Measurements from ENCODE around the gene SYNJ2.

Gene SYNJ2

DNA sequence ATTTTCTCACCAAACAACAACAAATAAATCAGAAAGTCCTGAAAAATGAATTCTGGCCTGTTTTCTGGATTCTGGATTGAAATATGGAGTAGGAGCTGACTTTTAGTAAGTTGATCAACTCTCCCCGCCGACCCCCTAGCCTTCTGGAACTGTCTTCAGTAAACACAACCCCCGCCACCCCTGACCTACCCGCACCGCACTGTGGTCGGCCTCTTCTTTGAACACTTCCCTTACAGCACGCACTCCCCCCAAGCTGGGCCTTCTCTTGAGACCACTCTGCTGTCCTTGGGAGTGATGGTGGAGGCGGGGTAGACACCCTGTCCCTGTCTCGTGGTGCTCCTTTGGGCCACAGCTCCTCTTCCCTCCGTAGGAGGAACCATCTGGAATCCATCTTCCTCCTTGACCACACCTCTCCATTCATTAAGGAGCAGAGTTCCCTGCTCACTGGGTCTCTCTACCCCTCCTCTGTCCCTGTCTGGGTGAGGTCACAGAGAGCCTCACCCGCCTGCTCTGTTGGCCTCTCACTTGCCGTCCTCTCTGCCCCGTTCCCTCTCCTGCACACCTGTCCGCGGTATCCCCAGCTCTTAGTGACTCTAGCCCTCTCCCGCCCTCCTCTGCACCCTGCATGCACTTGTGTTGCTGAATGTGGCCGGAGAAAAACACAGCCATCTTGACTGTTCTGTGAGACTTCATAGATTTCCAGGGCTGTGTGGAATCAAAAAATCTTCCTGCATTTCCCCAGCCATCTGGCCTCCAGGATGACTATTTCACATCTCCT, 19.1 kb downstream of the SYNJ2 start:
- TF ChIP-seq EZH2 (IDR thresholded peaks at IDR 0.05; ENCODE audit: borderline replicate concordance, low read length): no peak
- TF ChIP-seq, protein P1, sequence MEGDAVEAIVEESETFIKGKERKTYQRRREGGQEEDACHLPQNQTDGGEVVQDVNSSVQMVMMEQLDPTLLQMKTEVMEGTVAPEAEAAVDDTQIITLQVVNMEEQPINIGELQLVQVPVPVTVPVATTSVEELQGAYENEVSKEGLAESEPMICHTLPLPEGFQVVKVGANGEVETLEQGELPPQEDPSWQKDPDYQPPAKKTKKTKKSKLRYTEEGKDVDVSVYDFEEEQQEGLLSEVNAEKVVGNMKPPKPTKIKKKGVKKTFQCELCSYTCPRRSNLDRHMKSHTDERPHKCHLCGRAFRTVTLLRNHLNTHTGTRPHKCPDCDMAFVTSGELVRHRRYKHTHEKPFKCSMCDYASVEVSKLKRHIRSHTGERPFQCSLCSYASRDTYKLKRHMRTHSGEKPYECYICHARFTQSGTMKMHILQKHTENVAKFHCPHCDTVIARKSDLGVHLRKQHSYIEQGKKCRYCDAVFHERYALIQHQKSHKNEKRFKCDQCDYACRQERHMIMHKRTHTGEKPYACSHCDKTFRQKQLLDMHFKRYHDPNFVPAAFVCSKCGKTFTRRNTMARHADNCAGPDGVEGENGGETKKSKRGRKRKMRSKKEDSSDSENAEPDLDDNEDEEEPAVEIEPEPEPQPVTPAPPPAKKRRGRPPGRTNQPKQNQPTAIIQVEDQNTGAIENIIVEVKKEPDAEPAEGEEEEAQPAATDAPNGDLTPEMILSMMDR (IDR thresholded peaks at IDR 0.05; ENCODE audit: low read length): no peak
- no peak overlapping the region for H3K4me3 ChIP-seq (ENCODE audit: low read depth, low read length, poor library complexity, severe bottlenecking)
- no peaks in the 10 kb centered on the region for H3K79me2 ChIP-seq (ENCODE audit: insufficient read depth, low read length)
- H2AFZ ChIP-seq (ENCODE audit: low read length): no peak overlapping the region
- H3K36me3 ChIP-seq (ENCODE audit: insufficient read depth, low read length): no peaks in the 10 kb centered on the region
- no peaks in the 10 kb centered on the region for H3K27me3 ChIP-seq (ENCODE audit: insufficient read depth, low read length)
- no peak overlapping the region for H3K4me2 ChIP-seq (ENCODE audit: low read length)
- no peak overlapping the region for H3K9ac ChIP-seq (ENCODE audit: low read length)
- H4K20me1 ChIP-seq (ENCODE audit: insufficient read depth, low read length): no peaks in the 10 kb centered on the region
- no peaks in the 10 kb centered on the region for H3K9me3 ChIP-seq (ENCODE audit: low read length)
- H3F3A ChIP-seq (ENCODE audit: insufficient read depth, low read length): no peaks in the 10 kb centered on the region
- no peak overlapping the region for H3K27ac ChIP-seq (ENCODE audit: low read depth, low read length, poor library complexity, severe bottlenecking)
- H3K9me2 ChIP-seq (ENCODE audit: low read depth, low read length): no peaks in the 10 kb centered on the region
- no peaks in the 10 kb centered on the region for H3K4me1 ChIP-seq (ENCODE audit: insufficient read depth, low read length, severe bottlenecking)

DNA sequence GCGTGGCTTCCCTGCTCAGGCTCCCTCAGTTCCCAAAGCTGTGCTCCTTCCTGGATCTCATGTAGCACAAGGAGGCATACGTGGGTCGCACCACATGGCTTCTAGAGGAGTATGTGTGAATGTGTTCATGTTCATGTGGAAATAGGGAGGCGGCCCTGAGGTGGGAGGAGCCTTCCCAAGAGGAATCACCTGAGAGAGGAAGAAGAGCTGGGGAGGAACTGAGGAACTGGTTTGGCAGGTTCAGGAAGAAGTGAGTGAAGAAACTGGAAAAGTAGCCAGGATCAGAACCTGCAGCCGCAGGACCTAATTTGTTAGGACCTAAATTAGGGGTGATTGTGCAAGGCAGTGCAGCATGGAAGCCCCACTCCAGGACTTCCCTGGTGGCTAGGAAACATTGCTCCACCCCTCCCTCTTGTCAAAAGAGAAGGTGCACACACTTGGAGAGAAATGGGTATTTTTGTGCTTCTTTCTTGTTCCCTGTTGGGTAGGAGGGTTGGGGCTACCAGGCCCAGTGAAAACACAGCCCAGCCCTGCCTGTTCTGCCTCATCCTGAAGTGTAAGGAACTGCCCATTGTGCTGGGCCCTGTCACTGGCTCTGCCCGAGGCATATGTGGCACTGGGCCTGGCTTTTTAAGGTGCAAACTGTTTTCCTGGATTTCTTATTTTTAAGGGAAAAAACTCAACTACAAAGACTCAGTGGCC, 20.7 kb downstream of the SYNJ2 start:
- Histone ChIP-seq H3K4me3 (ENCODE audit: low read depth, low read length, poor library complexity, severe bottlenecking) (no peak overlapping the region), H3K36me3 (ENCODE audit: insufficient read depth, low read length) (no peaks in the 10 kb centered on the region), H2AFZ (ENCODE audit: low read length) (no peak overlapping the region), H4K20me1 (ENCODE audit: insufficient read depth, low read length) (no peaks in the 10 kb centered on the region), H3K9me2 (ENCODE audit: low read depth, low read length) (no peaks in the 10 kb centered on the region), H3K9ac (ENCODE audit: low read length) (no peak overlapping the region), H3K79me2 (ENCODE audit: insufficient read depth, low read length) (no peaks in the 10 kb centered on the region), H3K4me2 (ENCODE audit: low read length) (no peak overlapping the region), H3K27ac (ENCODE audit: low read depth, low read length, poor library complexity, severe bottlenecking) (no peak overlapping the region), H3F3A (ENCODE audit: insufficient read depth, low read length) (no peaks in the 10 kb centered on the region), H3K4me1 (ENCODE audit: insufficient read depth, low read length, severe bottlenecking) (no peaks in the 10 kb centered on the region), H3K27me3 (ENCODE audit: insufficient read depth, low read length) (no peaks in the 10 kb centered on the region), H3K9me3 (ENCODE audit: low read length) (no peaks in the 10 kb centered on the region)
- TF ChIP-seq EZH2 (IDR thresholded peaks at IDR 0.05; ENCODE audit: borderline replicate concordance, low read length): no peak
- TF ChIP-seq, protein P1 (IDR thresholded peaks at IDR 0.05; ENCODE audit: low read length): no peak

DNA sequence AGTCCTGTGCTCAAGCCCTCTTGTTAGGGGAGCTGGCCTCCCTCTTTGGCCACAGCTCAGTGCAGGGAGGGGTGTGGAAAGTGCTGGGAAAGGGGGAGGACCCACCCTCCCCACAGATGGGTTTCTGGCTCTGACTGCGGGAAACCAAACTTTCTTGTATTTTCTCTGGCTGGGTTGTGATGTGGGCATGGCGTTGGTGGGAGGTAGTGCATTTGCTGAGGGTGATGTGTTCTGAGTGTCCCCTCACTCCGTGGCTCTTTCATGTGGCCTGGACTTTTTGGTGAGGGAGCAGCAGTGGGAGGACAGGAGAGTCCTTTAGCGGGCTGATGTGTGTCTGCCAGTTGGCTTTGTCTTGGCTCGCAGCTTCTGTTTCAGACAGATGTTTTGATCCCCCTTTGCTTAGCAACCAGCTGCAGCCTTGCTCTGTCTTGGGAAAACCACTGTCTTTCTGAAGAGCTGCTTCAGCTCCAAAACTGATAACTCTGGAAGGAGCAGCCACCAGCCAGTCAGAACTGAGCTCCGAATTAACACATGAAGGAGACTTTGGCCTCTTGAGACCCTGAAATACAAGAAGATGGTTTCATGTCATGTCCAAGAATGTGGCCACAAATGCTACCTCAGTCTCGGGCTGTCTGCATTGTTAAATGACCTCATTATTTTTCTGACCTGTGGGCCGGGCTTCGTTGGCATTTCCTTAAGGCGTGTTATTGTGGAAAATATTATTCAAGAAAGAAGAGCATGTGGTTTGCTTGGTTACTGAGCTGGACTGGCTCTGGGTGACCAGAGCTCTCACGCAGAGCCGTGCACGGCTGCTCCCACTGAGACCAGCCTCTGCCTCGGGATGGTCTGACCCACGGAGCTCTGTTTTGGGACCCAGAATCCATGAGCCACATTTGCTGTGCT, 21.5 kb downstream of the SYNJ2 start:
- H3K27me3 ChIP-seq (ENCODE audit: insufficient read depth, low read length): no peaks in the 10 kb centered on the region
- no peak overlapping the region for H3K4me2 ChIP-seq (ENCODE audit: low read length)
- H3K9me2 ChIP-seq (ENCODE audit: low read depth, low read length): no peaks in the 10 kb centered on the region
- H2AFZ ChIP-seq (ENCODE audit: low read length): no peak overlapping the region
- H3F3A ChIP-seq (ENCODE audit: insufficient read depth, low read length): no peaks in the 10 kb centered on the region
- no peaks in the 10 kb centered on the region for H3K4me1 ChIP-seq (ENCODE audit: insufficient read depth, low read length, severe bottlenecking)
- no peaks in the 10 kb centered on the region for H3K9me3 ChIP-seq (ENCODE audit: low read length)
- no peaks in the 10 kb centered on the region for H3K36me3 ChIP-seq (ENCODE audit: insufficient read depth, low read length)
- no peaks in the 10 kb centered on the region for H3K79me2 ChIP-seq (ENCODE audit: insufficient read depth, low read length)
- H3K9ac ChIP-seq (ENCODE audit: low read length): no peak overlapping the region
- H3K4me3 ChIP-seq (ENCODE audit: low read depth, low read length, poor library complexity, severe bottlenecking): no peak overlapping the region
- H4K20me1 ChIP-seq (ENCODE audit: insufficient read depth, low read length): no peaks in the 10 kb centered on the region
- TF ChIP-seq EZH2 (IDR thresholded peaks at IDR 0.05; ENCODE audit: borderline replicate concordance, low read length): no peak
- TF ChIP-seq, protein P1 (IDR thresholded peaks at IDR 0.05; ENCODE audit: low read length): no peak
- H3K27ac ChIP-seq (ENCODE audit: low read depth, low read length, poor library complexity, severe bottlenecking): no peak overlapping the region
